ENCODE measurements around the gene EFCC1.
"Not testable (repeated sequence)": the region's sequence is repeated elsewhere in the genome, so short reads cannot be mapped to it uniquely, and the experiment has no call there.

Gene EFCC1

DNA sequence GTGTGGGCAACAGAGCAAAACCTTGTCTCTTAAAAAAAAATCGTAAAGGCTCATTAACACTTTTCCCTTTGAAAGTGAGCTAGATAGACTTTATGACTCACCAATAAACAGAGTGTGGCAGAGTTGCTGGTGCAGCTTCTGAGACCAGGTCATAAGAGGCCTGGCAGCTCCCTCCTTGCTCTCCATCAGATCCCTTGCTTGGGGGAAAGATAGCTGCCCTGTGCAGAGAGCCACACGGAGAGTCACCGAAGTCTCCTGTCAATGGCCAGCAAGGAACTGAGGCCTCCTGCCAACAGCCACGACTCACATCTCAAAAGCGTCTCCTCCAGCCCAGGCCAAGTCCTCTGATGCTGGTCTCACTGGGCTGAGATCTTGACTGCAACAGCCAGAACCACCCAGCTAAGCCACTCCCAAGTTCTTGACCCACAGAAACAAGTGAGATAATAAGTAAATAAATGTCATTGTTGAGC is 50.8 kb downstream of the EFCC1 start:
- DNase-seq (ENCODE audit: low read depth in 4 of 4, low spot score in 1 of 4), result no peak

DNA sequence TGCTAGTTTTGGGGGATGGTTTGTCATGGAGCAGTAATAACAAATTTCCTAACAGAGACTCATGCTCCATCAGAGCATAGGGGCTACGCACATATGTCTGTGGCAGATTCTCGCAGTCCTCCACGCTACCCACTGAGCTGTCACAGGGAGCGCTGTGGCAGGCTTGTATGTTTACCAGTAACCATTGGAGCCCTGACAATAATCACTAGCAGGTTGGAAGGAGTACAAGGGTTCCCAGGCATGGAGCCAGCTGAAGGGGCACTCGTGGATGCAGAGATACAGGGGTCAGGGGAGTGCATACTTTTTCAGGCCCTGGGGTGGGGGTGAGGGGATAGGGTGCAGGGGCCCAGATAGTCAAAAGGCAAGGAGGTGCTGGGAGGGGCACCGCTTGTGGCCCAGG is 51.6 kb downstream of the EFCC1 start:
- no peak for DNase-seq (ENCODE audit: low read depth in 4 of 4, low spot score in 1 of 4)

DNA sequence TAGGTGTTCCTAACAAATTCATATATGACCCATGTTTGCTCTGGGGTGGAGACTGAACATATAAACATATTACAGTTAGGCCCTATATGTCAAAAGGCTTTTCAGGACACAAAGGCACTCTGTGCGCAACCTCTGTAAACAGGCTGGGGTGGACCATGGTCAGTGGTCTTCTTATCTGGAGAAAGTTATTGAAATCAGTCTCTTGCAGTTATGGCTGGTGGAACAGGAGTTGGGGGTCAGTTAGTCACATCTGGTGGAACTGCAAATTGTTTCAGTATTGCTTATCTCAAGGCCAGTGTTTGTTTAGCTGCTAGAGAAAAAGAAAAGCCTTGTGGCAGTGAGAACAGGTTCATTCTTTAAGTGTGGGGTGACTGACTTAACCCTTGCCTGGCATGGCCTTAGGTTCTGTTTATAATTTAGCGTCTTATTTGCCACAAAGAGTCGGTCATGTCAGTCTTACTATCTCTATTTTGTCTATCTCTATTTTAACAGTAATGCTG is 53.6 kb downstream of the EFCC1 start:
- no peak for DNase-seq (ENCODE audit: low read depth in 4 of 4, low spot score in 1 of 4)

DNA sequence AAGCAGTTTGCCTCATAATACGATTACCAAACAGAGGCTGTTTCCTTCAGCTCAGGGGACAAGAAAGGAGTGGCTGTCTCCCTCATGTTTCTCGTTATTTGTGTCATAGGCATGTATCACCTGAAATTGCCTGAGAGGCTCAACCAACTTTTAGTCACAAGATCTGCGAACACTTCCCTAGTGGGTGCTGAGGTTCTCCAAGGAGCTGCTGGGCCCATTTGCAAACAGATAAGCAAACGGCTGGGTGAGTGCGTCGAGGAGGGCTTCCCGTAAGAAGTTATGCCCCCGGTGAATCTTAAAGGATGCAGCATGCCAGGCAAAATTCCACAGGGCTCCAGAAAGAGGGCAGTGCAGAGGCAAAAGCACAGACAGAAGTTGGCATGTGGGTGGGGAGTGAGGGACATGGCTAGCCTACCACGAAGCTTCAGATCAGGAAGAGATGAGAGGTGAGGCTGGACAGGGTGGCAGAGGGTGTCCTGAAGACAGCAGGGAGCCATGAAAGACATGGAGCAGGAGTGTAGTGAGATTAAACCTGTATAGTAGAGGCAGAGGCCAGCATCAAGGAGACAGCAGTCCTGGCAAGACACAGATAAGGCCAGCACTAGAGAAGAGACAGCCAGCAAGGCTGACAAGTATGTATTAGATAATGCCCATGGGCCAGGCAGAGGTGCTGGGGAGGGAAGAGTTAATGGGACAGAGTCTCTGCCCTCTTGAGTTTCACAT is 55.5 kb downstream of the EFCC1 start:
- no peak for DNase-seq (ENCODE audit: low read depth in 4 of 4, low spot score in 1 of 4)

DNA sequence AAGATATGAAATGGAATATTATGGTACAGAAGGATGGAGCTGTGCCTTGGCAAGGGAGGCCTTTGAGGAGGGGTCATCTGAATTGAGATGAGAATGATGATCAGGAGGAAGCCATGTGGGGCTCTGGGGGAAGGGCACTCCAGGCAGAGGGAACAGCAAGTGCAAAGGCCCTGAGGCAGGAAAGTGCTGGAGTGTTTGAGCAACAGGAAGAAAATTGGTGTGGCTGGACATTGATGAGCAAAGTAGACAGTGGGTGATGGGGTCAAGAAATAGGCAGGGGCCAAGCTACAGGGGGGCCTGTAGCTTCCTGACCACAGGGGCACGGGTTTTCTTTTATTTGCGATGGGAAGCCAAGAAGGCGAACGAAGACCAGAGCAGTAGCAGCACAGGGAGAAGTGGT is 56.1 kb downstream of the EFCC1 start:
- DNase-seq (ENCODE audit: low read depth in 4 of 4, low spot score in 1 of 4), result no peak

DNA sequence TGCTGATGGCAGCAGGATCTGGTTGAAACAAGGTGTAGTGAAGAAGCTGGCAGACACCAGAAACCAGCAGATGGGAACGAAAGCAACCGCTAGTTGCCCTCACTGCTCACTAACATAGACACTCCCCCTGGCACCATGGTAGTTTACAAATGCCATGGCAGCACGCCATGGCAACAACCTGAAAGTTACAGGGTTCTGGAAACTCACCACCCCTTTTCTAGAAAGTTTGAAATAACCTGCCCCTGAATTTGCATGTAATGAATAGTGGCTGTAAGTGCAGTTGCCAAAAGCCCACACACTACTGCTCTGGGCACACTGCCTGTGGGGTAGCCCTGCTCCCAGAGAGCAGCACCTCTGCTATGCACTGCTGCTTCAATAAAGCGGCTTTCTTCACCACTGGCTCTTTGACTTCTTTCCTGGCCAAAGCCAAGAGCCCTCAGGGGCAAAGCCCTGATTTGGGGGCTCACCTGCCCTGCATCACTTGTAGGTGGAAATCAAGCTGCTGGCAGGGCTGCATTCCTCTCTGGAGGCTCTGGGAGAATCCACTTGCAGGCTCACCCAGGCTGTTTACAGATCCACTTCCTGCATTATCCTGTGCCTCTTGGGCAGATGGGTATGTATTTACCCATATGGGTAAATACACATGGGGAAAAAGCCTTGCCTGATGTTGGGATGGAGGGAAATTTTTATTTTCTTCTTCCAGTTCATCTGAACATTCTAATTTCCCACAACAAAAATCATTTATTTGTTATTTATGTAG is 57.5 kb downstream of the EFCC1 start:
- DNase-seq (ENCODE audit: low read depth in 4 of 4, low spot score in 1 of 4), result no peak

DNA sequence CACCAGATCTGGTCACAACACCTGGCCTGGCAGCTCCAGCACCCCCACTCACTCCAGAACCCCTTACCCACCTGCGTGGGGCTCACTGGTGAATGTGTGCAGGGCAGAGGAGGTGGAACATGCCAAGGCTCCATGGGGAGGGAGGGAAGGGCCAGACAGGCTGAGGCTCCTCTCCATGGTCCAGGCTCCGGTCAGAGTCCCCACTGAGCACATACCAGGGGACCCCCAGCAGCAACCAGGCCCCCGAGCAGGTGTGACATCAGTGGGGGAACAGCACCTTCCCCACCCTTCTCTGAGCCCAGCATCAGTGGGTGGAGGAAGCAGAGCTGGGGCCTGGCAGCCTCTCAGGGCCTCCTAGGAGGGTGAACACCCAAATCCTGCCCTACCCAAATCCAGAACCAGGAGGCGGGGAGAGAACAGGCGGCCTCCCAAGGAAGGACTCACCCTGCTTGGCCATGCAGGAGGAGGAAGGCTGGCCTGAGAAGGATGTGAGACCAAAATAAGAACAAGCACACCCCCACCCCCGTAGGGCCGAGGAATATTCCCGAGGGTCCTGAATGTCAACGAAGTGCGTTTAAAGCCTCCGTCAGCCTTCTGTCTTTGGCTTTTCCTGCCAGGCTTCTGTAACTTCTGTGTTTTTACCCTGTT is 58.3 kb downstream of the EFCC1 start:
- DNase-seq (ENCODE audit: low read depth in 4 of 4, low spot score in 1 of 4), result no peak

DNA sequence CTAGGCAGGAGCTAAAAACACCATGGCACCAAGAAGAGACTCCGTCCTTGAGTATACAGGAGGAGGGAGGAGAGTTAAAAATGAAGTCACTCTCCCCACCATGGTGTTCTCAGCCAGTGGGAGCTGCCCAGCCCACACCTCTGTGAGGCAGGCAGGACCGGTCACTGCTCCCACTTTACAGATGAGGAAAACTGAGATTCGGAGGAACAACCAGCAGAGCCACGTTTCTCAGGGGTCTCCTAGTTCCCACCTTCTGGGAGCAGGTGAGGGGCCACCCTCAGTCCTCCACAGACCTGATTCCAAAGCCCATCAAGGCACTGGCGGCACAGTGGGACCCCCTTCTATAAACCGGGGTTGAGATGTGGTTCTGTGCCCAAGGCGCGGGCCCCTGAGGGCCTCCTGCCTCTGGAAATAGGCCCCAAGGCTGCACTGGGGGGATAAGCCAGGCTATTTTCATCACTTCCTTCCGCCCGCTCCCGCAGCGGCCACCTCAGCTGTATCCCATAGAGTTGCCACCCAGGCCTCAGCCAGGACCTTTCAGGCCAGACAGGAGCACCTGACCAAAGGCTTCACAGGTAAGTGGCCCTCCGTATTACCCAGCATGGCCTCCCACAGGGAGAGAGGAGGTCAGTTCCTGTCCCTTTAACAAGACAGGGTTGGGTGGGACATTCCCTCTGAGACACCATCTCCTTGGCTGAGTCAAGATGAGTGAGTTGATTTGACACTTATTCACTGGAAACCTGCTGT is 59.3 kb downstream of the EFCC1 start, which contains the start of gene GP9:
TSS of gene GP9 (plus strand) at position 504 of the 747 bp plus-strand sequence. CDS start 961 bp downstream, outside the sequence.
- no peak for DNase-seq (ENCODE audit: low read depth in 4 of 4, low spot score in 1 of 4)

DNA sequence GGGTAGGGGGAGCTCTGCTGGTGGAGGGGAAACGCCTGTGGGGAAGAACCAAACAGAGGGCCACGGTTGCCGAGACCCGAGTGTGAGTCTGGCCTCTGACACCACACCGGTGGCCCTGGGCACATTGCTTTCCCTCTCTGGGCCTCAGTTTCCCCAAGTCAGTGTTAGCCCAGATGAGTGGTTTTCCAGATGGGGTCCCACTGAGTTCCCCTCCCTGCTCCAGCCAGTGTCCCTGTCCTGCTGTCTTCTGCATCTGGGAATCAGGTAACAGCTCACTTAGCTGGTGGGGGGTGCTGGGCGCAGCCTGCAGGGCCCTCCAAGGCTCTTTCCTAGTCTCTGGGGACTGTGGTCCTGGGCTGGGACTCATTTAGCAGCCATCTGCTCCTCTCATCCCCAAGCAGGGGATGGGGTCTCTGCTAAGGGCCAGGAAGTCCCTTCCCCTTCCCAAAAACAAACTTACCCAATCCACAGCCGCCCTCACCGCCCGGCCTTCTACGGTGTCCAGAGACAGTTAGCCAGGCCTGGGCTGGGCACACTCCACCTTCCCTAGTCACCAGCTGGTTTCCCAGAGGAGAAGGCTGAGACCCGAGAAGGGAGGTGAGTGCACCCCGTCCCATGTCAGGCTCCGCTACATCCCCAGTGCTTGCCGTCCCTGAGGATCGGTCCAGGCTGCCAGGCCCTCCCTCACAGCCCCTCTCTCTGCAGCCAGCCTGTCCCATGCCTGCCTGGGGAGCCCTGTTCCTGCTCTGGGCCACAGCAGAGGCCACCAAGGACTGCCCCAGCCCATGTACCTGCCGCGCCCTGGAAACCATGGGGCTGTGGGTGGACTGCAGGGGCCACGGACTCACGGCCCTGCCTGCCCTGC is 60.2 kb downstream of the EFCC1 start:
- no peak for DNase-seq (ENCODE audit: low read depth in 4 of 4, low spot score in 1 of 4)

DNA sequence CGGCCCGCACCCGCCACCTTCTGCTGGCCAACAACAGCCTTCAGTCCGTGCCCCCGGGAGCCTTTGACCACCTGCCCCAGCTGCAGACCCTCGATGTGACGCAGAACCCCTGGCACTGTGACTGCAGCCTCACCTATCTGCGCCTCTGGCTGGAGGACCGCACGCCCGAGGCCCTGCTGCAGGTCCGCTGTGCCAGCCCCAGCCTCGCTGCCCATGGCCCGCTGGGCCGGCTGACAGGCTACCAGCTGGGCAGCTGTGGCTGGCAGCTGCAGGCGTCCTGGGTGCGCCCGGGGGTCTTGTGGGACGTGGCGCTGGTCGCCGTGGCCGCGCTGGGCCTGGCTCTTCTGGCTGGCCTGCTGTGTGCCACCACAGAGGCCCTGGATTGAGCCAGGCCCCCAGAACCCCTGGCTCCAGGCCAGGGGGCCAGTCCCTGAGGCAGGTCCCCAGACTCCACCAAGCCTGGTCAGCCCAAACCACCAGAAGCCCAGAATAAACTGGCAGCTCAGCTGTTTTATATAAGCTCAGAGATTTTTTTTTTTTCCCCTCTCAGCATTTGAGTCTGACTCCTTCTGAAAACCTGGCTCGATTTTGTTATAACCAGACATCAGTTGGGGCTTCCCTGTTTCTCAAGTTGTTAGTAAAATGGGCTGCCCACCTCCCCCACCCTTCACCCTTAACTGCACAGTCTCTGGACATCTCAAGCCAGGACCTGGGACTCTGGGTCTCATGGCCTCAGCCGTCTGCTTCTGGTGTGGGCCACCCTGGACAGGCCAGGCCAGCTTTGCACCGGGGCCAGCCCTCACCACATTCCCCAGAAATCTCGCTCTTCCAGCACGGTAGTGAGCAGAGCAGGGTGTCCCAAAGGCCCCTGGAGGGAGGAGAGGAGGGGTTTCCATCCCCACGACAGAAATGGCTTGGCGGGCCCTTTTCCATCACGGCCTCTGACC is 61.1 kb downstream of the EFCC1 start:
- DNase-seq (ENCODE audit: low read depth in 4 of 4, low spot score in 1 of 4), result no peak

DNA sequence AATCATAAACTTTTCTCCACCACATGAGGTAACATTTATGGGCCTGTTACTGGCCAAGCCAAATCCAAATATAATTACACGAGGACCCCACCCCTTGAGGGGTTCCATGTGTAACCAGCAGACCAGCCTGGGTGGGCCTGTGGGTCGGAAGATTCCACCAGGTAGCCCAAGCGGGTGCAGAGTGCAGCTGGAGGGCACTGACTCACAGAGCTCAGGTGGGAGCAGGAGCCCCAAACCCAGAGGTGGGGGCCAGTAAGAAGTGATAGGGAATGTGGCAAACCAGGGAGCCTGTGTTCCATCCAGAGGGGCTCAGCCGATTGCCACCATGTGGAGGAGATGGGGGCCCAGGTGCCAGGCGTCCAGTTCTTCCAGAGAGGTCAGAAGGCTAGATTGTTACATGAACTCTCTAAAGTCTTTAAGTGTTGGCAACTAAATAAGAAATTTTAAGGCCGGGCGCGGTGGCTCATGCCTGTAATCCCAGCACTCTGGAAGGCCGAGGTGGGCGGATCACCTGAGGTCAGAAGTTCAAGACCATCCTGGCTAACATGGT is 62.1 kb downstream of the EFCC1 start:
- DNase-seq (ENCODE audit: low read depth in 4 of 4, low spot score in 1 of 4), result no peak

DNA sequence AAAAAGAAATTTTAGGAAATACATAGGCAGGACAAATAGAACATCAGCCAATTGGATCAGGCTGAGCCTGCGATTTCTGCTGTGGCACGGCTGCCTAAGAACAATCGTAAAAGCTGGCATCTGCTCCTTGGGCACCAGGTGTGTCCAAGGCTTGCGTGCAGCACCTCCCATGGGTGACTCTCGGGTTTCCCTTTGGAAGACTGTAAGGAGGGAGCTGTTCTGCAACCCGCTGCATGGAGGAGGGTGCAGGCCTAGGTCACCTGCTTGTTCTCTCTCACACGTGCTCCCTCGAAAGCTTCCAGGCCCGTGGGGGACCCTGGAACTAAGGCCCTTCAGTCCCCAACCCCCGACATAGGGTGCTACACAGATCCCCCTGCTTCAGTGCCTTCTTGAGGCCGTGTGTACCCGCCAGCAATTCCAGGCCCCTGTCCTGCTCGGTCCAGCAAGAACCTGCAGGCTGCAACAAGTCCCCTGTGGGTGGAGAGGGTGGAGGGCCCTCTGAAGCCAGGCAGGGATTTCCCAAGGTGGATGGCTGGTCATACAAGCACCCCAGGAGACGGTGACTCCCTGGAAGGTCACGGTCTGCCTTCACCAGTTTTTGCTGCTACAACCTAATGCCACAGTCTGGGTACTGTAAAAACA is 62.9 kb downstream of the EFCC1 start:
- no peak for DNase-seq (ENCODE audit: low read depth in 4 of 4, low spot score in 1 of 4)

DNA sequence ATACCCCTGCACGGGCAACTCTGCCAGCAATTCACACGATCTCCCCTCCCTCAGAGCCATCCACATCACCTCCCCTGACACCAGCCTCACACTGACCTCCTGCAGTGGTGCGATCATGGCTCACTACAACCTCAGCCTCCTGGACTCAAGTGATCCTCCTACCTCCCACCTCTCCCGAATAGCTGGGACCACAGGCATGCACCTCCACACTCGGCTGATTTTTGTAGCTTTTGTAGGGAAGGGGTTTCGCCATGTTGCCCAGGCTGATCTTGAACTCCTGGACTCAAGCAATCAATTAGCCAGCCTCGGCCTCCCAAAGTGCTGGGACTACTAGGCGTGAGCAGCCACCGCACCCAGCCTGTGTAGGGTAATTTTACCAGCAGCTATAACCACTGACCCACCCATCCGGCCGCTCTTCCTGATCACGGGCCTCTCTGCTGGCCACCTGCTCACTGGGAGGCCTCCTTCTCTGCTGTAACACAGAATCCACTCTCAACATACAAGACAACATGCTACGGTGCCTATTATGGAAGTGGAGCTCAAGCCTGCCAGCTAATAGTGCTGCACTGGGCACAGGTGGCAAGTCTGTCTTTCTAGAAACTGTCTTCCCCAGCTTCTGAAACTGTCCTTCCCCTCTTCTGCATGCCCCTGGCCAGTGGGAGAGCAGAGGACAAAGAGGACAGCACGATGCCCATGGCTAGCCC is 64.1 kb downstream of the EFCC1 start:
- DNase-seq (ENCODE audit: low read depth in 4 of 4, low spot score in 1 of 4), result no peak

DNA sequence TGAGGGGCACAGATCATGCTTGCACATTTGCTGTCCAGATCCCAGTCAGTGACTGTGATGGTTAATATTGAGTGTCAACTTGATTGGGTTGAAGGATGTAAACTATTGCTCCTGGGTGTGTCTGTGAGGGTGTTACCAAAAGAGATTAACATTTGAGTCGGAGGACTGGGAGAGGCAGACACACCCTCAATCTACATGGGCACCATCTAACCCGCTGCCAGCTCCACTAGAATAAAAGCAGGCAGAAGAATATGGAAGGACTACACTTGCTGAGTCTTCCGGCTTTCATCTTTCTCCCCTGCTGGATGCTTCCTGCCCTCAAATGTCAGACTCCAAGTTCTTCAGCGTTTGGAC is 64.6 kb downstream of the EFCC1 start:
- DNase-seq (ENCODE audit: low read depth in 4 of 4, low spot score in 1 of 4), result no peak

DNA sequence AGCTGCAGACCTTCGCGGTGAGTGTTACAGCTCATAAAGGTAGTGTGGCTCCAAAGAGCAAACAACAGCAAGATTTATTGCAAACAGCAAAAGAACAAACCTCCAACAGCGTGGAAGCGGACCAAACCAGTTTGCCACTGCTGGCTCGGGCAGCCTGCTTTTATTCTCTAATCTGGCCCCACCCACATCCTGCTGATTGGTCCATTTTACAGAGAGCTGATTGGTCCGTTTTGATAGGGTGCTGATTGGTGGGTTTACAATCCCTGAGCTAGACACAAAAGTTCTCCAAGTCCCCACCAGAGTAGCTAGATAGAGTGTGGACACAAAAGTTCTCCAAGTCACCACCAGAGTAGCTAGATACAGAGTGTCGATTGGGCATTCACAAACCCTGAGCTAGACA is 66.6 kb downstream of the EFCC1 start:
- not testable (repeated sequence) for DNase-seq (ENCODE audit: low read depth in 4 of 4, low spot score in 1 of 4)

DNA sequence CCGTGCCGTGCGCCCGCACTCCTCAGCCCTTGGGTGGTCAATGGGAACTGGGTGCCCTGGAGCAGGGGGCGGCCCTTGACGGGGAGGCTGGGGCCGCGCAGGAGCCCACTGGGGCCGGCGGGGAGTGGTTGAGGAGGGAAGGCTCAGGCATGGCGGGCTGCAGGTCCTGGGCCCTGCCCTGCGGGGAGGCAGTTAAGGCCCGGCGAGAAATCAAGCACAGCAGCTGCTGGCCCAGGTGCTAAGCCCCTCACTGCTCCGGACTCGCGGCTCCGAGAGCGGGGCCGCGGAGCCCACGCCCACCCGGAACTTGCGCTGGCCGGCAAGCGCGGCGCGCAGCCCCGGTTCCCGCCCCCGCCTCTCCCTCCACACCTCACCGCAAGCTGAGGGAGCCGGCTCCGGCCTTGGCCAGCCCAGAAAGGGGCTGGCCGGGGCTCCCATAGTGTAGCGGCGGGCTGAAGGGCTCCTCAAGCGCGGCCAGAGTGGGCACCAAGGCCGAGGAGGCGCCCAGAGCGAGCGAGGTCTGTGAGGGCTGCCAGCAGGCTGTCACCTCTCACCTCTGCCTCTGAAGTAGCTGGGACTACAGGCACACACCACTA is 67.3 kb downstream of the EFCC1 start:
- DNase-seq (ENCODE audit: low read depth in 4 of 4, low spot score in 1 of 4), result no peak

All from stimulated activated CD4-positive, alpha-beta T cell treated with anti-CD3 and anti-CD28 coated beads, Interleukin-1b, Interleukin-23, amount 100 ng/mL, for 24 hours (primary cell).